Endodermal cell (in vitro differentiated cells): ENCODE measurements around the gene COL11A1. TPM values are rescaled to one million over a fixed set of nuclear protein-coding genes. Genes with fewer than 3 reads are reported as not detected.
"Not testable (repeated sequence)": the region's sequence is repeated elsewhere in the genome, so short reads cannot be mapped to it uniquely, and the experiment has no call there.

Experiments used
- DNase-seq: peaks from one replicate; pipeline ENCODE4 v3.0.0-alpha.2; 2017
- H3K27ac ChIP-seq: 2 replicates; pipeline ENCODE4 v1.5.1; 2013; ENCODE audit warnings: mild to moderate bottlenecking, low read depth, low read length, moderate library complexity
- H3K27me3 ChIP-seq: 2 replicates; pipeline ENCODE4 v1.6.1; 2013; ENCODE audit warnings: mild to moderate bottlenecking, low read length, moderate library complexity; ENCODE audit not compliant: insufficient read depth, control insufficient read depth, poor library complexity, severe bottlenecking
- H3K36me3 ChIP-seq: 2 replicates; pipeline ENCODE4 v1.7.0; 2013; ENCODE audit warnings: mild to moderate bottlenecking, low read length, moderate library complexity; ENCODE audit not compliant: control insufficient read depth, insufficient read depth
- H3K4me1 ChIP-seq: one replicate; pipeline ENCODE4 v1.7.0; 2013; ENCODE audit warnings: low read length; ENCODE audit not compliant: control insufficient read depth, insufficient read depth
- H3K4me3 ChIP-seq: 2 replicates; pipeline ENCODE4 v1.5.1; 2013; ENCODE audit warnings: mild to moderate bottlenecking, low read length, moderate library complexity
- H3K9ac ChIP-seq: 2 replicates; pipeline ENCODE4 v1.6.1; 2013; ENCODE audit warnings: mild to moderate bottlenecking, low read length, moderate library complexity; ENCODE audit not compliant: poor library complexity, severe bottlenecking; ENCODE audit errors: extremely low read depth
- H3K9me3 ChIP-seq: 2 replicates; pipeline ENCODE4 v1.6.1; 2013; ENCODE audit warnings: mild to moderate bottlenecking, low read length, moderate library complexity; ENCODE audit not compliant: control insufficient read depth
- H3K27ac Mint-ChIP-seq: 2 replicates; pipeline ENCODE4 v1.8.0; 2020; ENCODE audit warnings: mixed read lengths
- H3K27me3 Mint-ChIP-seq: 2 replicates; pipeline ENCODE4 v1.8.0; 2021; ENCODE audit warnings: mild to moderate bottlenecking, mixed read lengths; ENCODE audit not compliant: insufficient read depth
- H3K36me3 Mint-ChIP-seq: 2 replicates; pipeline ENCODE4 v1.8.0; 2020; ENCODE audit warnings: low read depth, mixed read lengths
- H3K4me1 Mint-ChIP-seq: 2 replicates; pipeline ENCODE4 v1.8.0; 2020; ENCODE audit warnings: mixed read lengths
- H3K4me3 Mint-ChIP-seq: 2 replicates; pipeline ENCODE4 v1.8.0; 2020; ENCODE audit warnings: mild to moderate bottlenecking, moderate library complexity, mixed read lengths
- H3K9me3 Mint-ChIP-seq: 2 replicates; pipeline ENCODE4 v1.8.0; 2020; ENCODE audit warnings: mild to moderate bottlenecking, mixed read lengths
- WGBS, 2 experiments: methylation state at CpG; one replicate each; pipeline versions ENCODE4 v1.1.5 to v1.1.7; 2013; ENCODE audit warnings: missing lambda C conversion rate in 2 of 2, mixed read lengths in 1 of 2; ENCODE audit not compliant: insufficient coverage in 1 of 2, insufficient read length in 1 of 2; 5-methylcytosine and 5-hydroxymethylcytosine counted together
- total RNA-seq, 2 donors: library from RNA; stranded (reverse); fragmentation: NEBNext Ultra II Directional in 1 of 2; extraction: Animal tissue kit (Norgen Biotek cat#: 25700) in 1 of 2; gene quantifications; 2 replicates in 1 of 2; 3 replicates in 1 of 2; pipeline ENCODE4 v1.2.1, GENCODE V29; 2021
- TF ChIP-seq, protein P1 (sequence below): fragments of 200-600 bp; sonication (generic); conservative IDR thresholded peaks from 2 replicates; pipeline ENCODE4 v1.5.0; 2021; ENCODE audit warnings: antibody characterized with exemption, mild to moderate bottlenecking

Gene COL11A1
- total RNA-seq, 2 donors from 2014 or later: 6.7 to 27.5 TPM

DNA sequence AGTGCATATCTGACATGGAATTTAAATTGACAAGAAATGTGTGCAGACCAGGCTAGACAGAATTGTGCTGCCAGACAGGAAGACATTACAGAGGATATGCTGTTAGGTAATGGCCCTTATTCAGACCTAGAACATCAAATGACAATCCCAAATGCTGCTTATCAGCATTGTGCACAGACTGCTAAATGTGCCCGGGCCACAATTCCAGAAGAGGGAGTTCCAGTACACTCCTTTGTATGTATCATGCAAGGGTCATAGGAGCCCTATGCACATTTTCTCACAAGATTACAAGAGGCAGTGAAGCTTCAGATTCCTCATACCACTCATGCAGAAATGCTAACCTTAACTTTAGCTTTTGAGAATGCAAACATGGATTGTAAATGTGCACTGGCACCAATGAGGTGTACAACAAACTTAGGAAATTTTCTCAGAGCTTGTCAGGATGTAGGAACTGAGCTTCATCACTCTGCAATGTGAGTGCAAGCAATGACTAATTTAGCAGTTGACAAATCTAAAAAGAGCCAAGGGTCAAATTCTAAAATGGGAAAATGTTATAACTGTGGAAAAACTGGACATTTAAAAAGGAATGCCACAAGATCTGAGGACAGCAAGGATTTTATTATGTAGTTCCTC is 273.5 kb downstream of the COL11A1 start:
- H3K4me1 ChIP-seq: no peaks in the 10 kb centered on the region
- H3K4me1 Mint-ChIP-seq: no peaks in the 10 kb centered on the region
- no peak overlapping the region for H3K27ac ChIP-seq

DNA sequence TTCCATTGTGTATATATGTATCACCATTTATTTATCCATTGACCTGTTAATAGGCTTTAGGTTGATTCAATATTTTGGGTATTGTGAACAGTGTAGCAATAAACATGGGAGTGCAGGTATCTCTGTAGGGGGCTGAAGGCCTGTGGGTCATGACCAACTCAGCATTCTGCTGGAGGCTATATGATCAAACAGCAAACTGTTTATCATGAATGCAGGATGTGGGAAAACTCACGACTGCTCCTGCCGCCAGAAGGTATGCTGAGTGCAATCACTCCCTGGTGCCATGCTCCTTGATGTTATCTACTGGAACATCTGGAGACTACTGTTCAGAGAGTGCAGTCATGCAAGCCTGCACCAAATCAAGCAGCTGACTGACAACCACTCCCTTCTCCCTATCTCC is 275.2 kb downstream of the COL11A1 start:
- H3K4me3 ChIP-seq: no peak overlapping the region
- no peak overlapping the region for H3K9ac ChIP-seq
- H3K36me3 ChIP-seq: no peaks in the 10 kb centered on the region
- no peaks in the 10 kb centered on the region for H3K4me1 Mint-ChIP-seq
- WGBS, 2 experiments: 88 to 93% methylated on average over 2 of the region's 2 CpGs
- H3K27me3 Mint-ChIP-seq: no peaks in the 10 kb centered on the region
- no peaks in the 10 kb centered on the region for H3K36me3 Mint-ChIP-seq
- TF ChIP-seq, protein P1, sequence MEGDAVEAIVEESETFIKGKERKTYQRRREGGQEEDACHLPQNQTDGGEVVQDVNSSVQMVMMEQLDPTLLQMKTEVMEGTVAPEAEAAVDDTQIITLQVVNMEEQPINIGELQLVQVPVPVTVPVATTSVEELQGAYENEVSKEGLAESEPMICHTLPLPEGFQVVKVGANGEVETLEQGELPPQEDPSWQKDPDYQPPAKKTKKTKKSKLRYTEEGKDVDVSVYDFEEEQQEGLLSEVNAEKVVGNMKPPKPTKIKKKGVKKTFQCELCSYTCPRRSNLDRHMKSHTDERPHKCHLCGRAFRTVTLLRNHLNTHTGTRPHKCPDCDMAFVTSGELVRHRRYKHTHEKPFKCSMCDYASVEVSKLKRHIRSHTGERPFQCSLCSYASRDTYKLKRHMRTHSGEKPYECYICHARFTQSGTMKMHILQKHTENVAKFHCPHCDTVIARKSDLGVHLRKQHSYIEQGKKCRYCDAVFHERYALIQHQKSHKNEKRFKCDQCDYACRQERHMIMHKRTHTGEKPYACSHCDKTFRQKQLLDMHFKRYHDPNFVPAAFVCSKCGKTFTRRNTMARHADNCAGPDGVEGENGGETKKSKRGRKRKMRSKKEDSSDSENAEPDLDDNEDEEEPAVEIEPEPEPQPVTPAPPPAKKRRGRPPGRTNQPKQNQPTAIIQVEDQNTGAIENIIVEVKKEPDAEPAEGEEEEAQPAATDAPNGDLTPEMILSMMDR: no peak
- no peaks in the 10 kb centered on the region for H3K4me1 ChIP-seq
- no peak overlapping the region for H3K27ac Mint-ChIP-seq
- H3K4me3 Mint-ChIP-seq: no peak overlapping the region
- no peaks in the 10 kb centered on the region for H3K27me3 ChIP-seq
- DNase-seq: no peak
- H3K27ac ChIP-seq: no peak overlapping the region
- H3K9me3 ChIP-seq: peaks cover 5% of the 10 kb centered on the region
- H3K9me3 Mint-ChIP-seq: peaks cover 27% of the 10 kb centered on the region

More for the DNA sequence above, 273.5 kb downstream of the COL11A1 start:
- H3K9ac ChIP-seq: no peak overlapping the region
- H3K9me3 ChIP-seq: peaks cover 5% of the 10 kb centered on the region
- DNase-seq: no peak
- H3K36me3 ChIP-seq: no peaks in the 10 kb centered on the region
- no peak overlapping the region for H3K4me3 ChIP-seq
- Mint-ChIP-seq H3K9me3 (peaks cover 26% of the 10 kb centered on the region), H3K4me3 (no peak overlapping the region), H3K27ac (no peak overlapping the region), H3K27me3 (no peaks in the 10 kb centered on the region), H3K36me3 (no peaks in the 10 kb centered on the region)
- no peaks in the 10 kb centered on the region for H3K27me3 ChIP-seq
- 90 to 93% methylated on average over 1 of the region's 1 CpG for WGBS, 2 experiments
- TF ChIP-seq, protein P1: no peak

DNA sequence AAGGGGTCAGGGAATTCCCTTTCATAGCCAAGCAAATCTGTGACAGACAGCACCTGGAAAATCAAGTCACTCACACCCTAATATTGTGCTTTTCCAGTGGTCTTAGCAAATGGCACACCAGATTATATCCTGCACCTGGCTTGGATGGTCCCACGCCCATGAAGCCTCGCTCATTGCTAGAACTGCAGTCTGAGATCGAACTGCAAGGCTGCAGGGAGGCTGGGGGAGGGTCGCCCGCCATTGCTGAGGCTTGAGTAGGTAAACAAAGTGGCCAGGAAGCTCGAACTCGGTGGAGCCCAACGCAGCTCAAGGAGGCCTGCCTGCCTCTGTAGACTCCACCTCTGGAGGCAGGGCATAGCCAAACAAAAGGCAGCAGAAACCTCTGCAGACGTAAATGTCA is 281.6 kb downstream of the COL11A1 start:
- WGBS, 2 experiments: 91 to 97% methylated on average over 7 to 9 of the region's 9 CpGs
- not testable (repeated sequence) for H3K4me1 Mint-ChIP-seq, H3K27ac Mint-ChIP-seq, H3K4me3 Mint-ChIP-seq, H3K4me3 ChIP-seq, H3K4me1 ChIP-seq, H3K27me3 Mint-ChIP-seq, H3K27me3 ChIP-seq, H3K36me3 Mint-ChIP-seq, H3K9me3 ChIP-seq, H3K36me3 ChIP-seq, H3K9ac ChIP-seq, H3K27ac ChIP-seq, DNase-seq
- peaks cover 15% of the 10 kb centered on the region for H3K9me3 Mint-ChIP-seq
